Measurements from ENCODE around the gene MPV17L2. TPM values are rescaled to one million over a fixed set of nuclear protein-coding genes. Genes with fewer than 3 reads are reported as not detected.
A peak's percentile ranks its signal among the peaks of the same experiment; 100 is the strongest.

The MPV17L2 gene
- total RNA-seq, 2 donors from 2014 or later, result 9.8 to 10.1 TPM

- H3K4me1 Mint-ChIP-seq (ENCODE audit: low read depth), result peaks cover under 1% of the 10 kb centered on the region
- no peak overlapping the region for H3K27ac Mint-ChIP-seq
- no peak overlapping the region for H3K4me3 Mint-ChIP-seq
- H3K27me3 Mint-ChIP-seq (ENCODE audit: low read depth), result no peaks in the 10 kb centered on the region
- no peak for DNase-seq
- no peaks in the 10 kb centered on the region for H3K9me3 Mint-ChIP-seq
- H3K36me3 Mint-ChIP-seq (ENCODE audit: insufficient read depth in 2 of 2), result peaks cover 2 to 13% of the 10 kb centered on the region in 2 donors
- no peak for ATAC-seq (replicated peaks in 1 of 2)
These were observed 26.0 kb upstream of the MPV17L2 start for GRCh38 chr19:18167011-18167410.

- Mint-ChIP-seq H3K9me3 (no peaks in the 10 kb centered on the region), H3K27ac (no peak overlapping the region), H3K4me3 (no peak overlapping the region), H3K36me3 (ENCODE audit: insufficient read depth in 2 of 2) (peaks cover 2 to 12% of the 10 kb centered on the region in 2 donors), H3K4me1 (ENCODE audit: low read depth) (no peaks in the 10 kb centered on the region), H3K27me3 (ENCODE audit: low read depth) (no peaks in the 10 kb centered on the region)
- DNase-seq (peak; percentile 72 to 73), ATAC-seq (replicated peaks in 1 of 2) (peak; percentile 92 to 93)
These were observed 24.9 kb upstream of the MPV17L2 start for GRCh38 chr19:18167975-18168645.

GRCh38 chr19:18168673-18169381, 24.2 kb upstream of the MPV17L2 start:
- H3K9me3 Mint-ChIP-seq, result no peaks in the 10 kb centered on the region
- H3K4me1 Mint-ChIP-seq (ENCODE audit: low read depth), result peaks cover 1% of the 10 kb centered on the region
- H3K27ac Mint-ChIP-seq, result no peak overlapping the region
- ATAC-seq (replicated peaks in 1 of 2) (no peak), DNase-seq (no peak)
- H3K4me3 Mint-ChIP-seq, result no peak overlapping the region
- no peaks in the 10 kb centered on the region for H3K27me3 Mint-ChIP-seq (ENCODE audit: low read depth)
- peaks cover 0 to 10% of the 10 kb centered on the region in 2 donors for H3K36me3 Mint-ChIP-seq (ENCODE audit: insufficient read depth in 2 of 2)

- Mint-ChIP-seq H3K4me1 (ENCODE audit: low read depth) (peaks cover 10% of the 10 kb centered on the region), H3K36me3 (ENCODE audit: insufficient read depth in 2 of 2) (peaks cover 2 to 7% of the 10 kb centered on the region in 2 donors), H3K27me3 (ENCODE audit: low read depth) (no peaks in the 10 kb centered on the region), H3K4me3 (no peak overlapping the region), H3K27ac (no peak overlapping the region), H3K9me3 (no peaks in the 10 kb centered on the region)
- ATAC-seq (replicated peaks in 1 of 2) (no peak), DNase-seq (no peak)
These were observed 22.2 kb upstream of the MPV17L2 start for GRCh38 chr19:18170714-18171255.

GRCh38 chr19:18171605-18172327, 21.3 kb upstream of the MPV17L2 start:
- H3K9me3 Mint-ChIP-seq, result no peaks in the 10 kb centered on the region
- ATAC-seq (replicated peaks in 1 of 2) (no peak), DNase-seq (no peak)
- no peak overlapping the region for H3K4me3 Mint-ChIP-seq
- H3K4me1 Mint-ChIP-seq (ENCODE audit: low read depth), result peaks cover 10% of the 10 kb centered on the region
- peak overlapping the region; percentile 46 for H3K27ac Mint-ChIP-seq
- no peaks in the 10 kb centered on the region for H3K27me3 Mint-ChIP-seq (ENCODE audit: low read depth)
- H3K36me3 Mint-ChIP-seq (ENCODE audit: insufficient read depth in 2 of 2), result peaks cover 2% of the 10 kb centered on the region in 2 donors

- peak overlapping the region; percentile 64 to 92 for H3K4me3 Mint-ChIP-seq
- H3K27ac Mint-ChIP-seq, result no peak overlapping the region
- H3K4me1 Mint-ChIP-seq (ENCODE audit: low read depth), result peaks cover 10% of the 10 kb centered on the region
- H3K36me3 Mint-ChIP-seq (ENCODE audit: insufficient read depth in 2 of 2), result peaks cover 2% of the 10 kb centered on the region in 2 donors
- no peaks in the 10 kb centered on the region for H3K9me3 Mint-ChIP-seq
- ATAC-seq (replicated peaks in 1 of 2) (no peak), DNase-seq (no peak)
- no peaks in the 10 kb centered on the region for H3K27me3 Mint-ChIP-seq (ENCODE audit: low read depth)
These were observed 20.5 kb upstream of the MPV17L2 start for GRCh38 chr19:18172331-18173053.

- Mint-ChIP-seq H3K4me3 (peak overlapping the region; percentile 89 to 92), H3K9me3 (no peaks in the 10 kb centered on the region), H3K27me3 (ENCODE audit: low read depth) (no peaks in the 10 kb centered on the region), H3K4me1 (ENCODE audit: low read depth) (peaks cover 10% of the 10 kb centered on the region), H3K27ac (no peak overlapping the region), H3K36me3 (ENCODE audit: insufficient read depth in 2 of 2) (peaks cover 2% of the 10 kb centered on the region in 2 donors)
- DNase-seq (no peak), ATAC-seq (replicated peaks in 1 of 2) (no peak)
These were observed 19.9 kb upstream of the MPV17L2 start for GRCh38 chr19:18173054-18173571.

GRCh38 chr19:18173572-18174288, 19.3 kb upstream of the MPV17L2 start, which contains the start of gene IFI30:
Gene IFI30 (plus strand): TSS chr19:18173813. CDS start chr19:18173842, 29 bp downstream.
- Mint-ChIP-seq H3K27me3 (ENCODE audit: low read depth) (no peaks in the 10 kb centered on the region), H3K4me1 (ENCODE audit: low read depth) (peaks cover 10% of the 10 kb centered on the region), H3K36me3 (ENCODE audit: insufficient read depth in 2 of 2) (peaks cover 2% of the 10 kb centered on the region in 2 donors), H3K9me3 (no peaks in the 10 kb centered on the region), H3K4me3 (peak within 1 kb of the TSS; percentile 89 to 92), H3K27ac (peak within 1 kb of the TSS; percentile 68)
- peak; percentile 89 to 90 for ATAC-seq (replicated peaks in 1 of 2)
- peak; percentile 72 to 75 for DNase-seq

- H3K4me3 Mint-ChIP-seq, result peak overlapping the region; percentile 31 to 92
These were observed 18.0 kb upstream of the MPV17L2 start for GRCh38 chr19:18174983-18175382.

GRCh38 chr19:18176367-18177310, 16.4 kb upstream of the MPV17L2 start:
- Mint-ChIP-seq H3K4me1 (ENCODE audit: low read depth) (peaks cover 13% of the 10 kb centered on the region), H3K27ac (no peak overlapping the region), H3K36me3 (ENCODE audit: insufficient read depth in 2 of 2) (peaks cover 0 to 2% of the 10 kb centered on the region in 2 donors), H3K27me3 (ENCODE audit: low read depth) (no peaks in the 10 kb centered on the region), H3K9me3 (no peaks in the 10 kb centered on the region), H3K4me3 (no peak overlapping the region)
- ATAC-seq (replicated peaks in 1 of 2) (no peak), DNase-seq (no peak)

More at GRCh38 chr19:18174983-18175382, 18.0 kb upstream of the MPV17L2 start:
- DNase-seq, result no peak
- no peaks in the 10 kb centered on the region for H3K9me3 Mint-ChIP-seq
- H3K27me3 Mint-ChIP-seq (ENCODE audit: low read depth), result no peaks in the 10 kb centered on the region
- no peak for ATAC-seq (replicated peaks in 1 of 2)
- no peak overlapping the region for H3K27ac Mint-ChIP-seq
- H3K4me1 Mint-ChIP-seq (ENCODE audit: low read depth), result peaks cover 10% of the 10 kb centered on the region
- peaks cover 2% of the 10 kb centered on the region in 2 donors for H3K36me3 Mint-ChIP-seq (ENCODE audit: insufficient read depth in 2 of 2)

GRCh38 chr19:18179957-18180356, 13.1 kb upstream of the MPV17L2 start:
- ATAC-seq (replicated peaks in 1 of 2) (no peak), DNase-seq (no peak)
- H3K27me3 Mint-ChIP-seq (ENCODE audit: low read depth), result no peaks in the 10 kb centered on the region
- H3K36me3 Mint-ChIP-seq (ENCODE audit: insufficient read depth in 2 of 2), result peaks cover 0 to 2% of the 10 kb centered on the region in 2 donors
- no peaks in the 10 kb centered on the region for H3K9me3 Mint-ChIP-seq
- H3K4me3 Mint-ChIP-seq, result no peak overlapping the region
- peaks cover 5% of the 10 kb centered on the region for H3K4me1 Mint-ChIP-seq (ENCODE audit: low read depth)
- no peak overlapping the region for H3K27ac Mint-ChIP-seq

Data from activated T-cell treated with anti-CD3 and anti-CD28 coated beads, Interleukin-2, amount 50 U/mL, for 72 hours (primary cell).